Large intestine (tissue), 12 donors: Measurements from ENCODE around the gene CARD16. TPM values are rescaled to one million over a fixed set of nuclear protein-coding genes. Genes with fewer than 3 reads are reported as not detected.
"Not testable (repeated sequence)": the region's sequence is repeated elsewhere in the genome, so short reads cannot be mapped to it uniquely, and the experiment has no call there.

Experiments used
- DNase-seq, 2 donors: peaks; one replicate each; pipeline versions ENCODE4 v3.0.0 to v3.0.0-alpha.2; 2013
- H3K27ac ChIP-seq: one replicate; pipeline ENCODE4 v1.5.1; 2013; ENCODE audit warnings: low read length
- H3K27me3 ChIP-seq: 2 replicates; pipeline ENCODE4 v1.6.1; 2013; ENCODE audit warnings: low read length; ENCODE audit not compliant: control insufficient read depth, insufficient read depth
- H3K36me3 ChIP-seq: 2 replicates; pipeline ENCODE4 v1.6.1; 2013; ENCODE audit warnings: low read length; ENCODE audit not compliant: control insufficient read depth, insufficient read depth
- H3K4me1 ChIP-seq: one replicate; pipeline ENCODE4 v1.6.1; 2013; ENCODE audit warnings: low read length; ENCODE audit not compliant: control insufficient read depth, insufficient read depth
- H3K4me3 ChIP-seq: one replicate; pipeline ENCODE4 v1.5.1; 2013; ENCODE audit warnings: low read length
- H3K9me3 ChIP-seq: one replicate; pipeline ENCODE4 v1.6.1; 2013; ENCODE audit warnings: mild to moderate bottlenecking, low read depth, low read length, moderate library complexity; ENCODE audit not compliant: control insufficient read depth
- WGBS: methylation state at CpG from one replicate; pipeline ENCODE4 v1.1.5; 2013; ENCODE audit warnings: low lambda C conversion rate; ENCODE audit not compliant: insufficient coverage; 5-methylcytosine and 5-hydroxymethylcytosine counted together
- long read RNA-seq, 11 donors: transcript quantifications; one replicate each; lab custom pipeline, GENCODE V29; 2026
- polyA plus RNA-seq: library from polyadenylated mRNA; unstranded; fragments of 120-200 nt; gene quantifications from one replicate; pipeline ENCODE4 v1.2.1, GENCODE V29; 2013

The CARD16 gene
- polyA plus RNA-seq: 25.6 TPM
- long read RNA-seq, donor 1, partial matches to known transcripts: 0 of 7 reads
- long read RNA-seq, donor 1, other reads (novel, unspliced or antisense): 0 of 7 reads
- long read RNA-seq, donor 2, transcript CARD16-202 (3 exons, 686 nt): major isoform, 6 of 22 reads
- long read RNA-seq, donor 2, partial matches to known transcripts: 12 of 22 reads
- long read RNA-seq, donor 2, other reads (novel, unspliced or antisense): 0 of 22 reads
- long read RNA-seq, donor 3: 0 reads
- long read RNA-seq, donor 4, partial matches to known transcripts: 0 of 1 reads
- long read RNA-seq, donor 4, other reads (novel, unspliced or antisense): 0 of 1 reads
- long read RNA-seq, donor 5, partial matches to known transcripts: 0 of 3 reads
- long read RNA-seq, donor 5, other reads (novel, unspliced or antisense): 0 of 3 reads
- long read RNA-seq, donor 6, transcript CARD16-202 (3 exons, 686 nt): major isoform, 8 of 20 reads
- long read RNA-seq, donor 6, partial matches to known transcripts: 9 of 20 reads
- long read RNA-seq, donor 6, other reads (novel, unspliced or antisense): 0 of 20 reads
- long read RNA-seq, donor 7, partial matches to known transcripts: 0 of 2 reads
- long read RNA-seq, donor 7, other reads (novel, unspliced or antisense): 0 of 2 reads
- long read RNA-seq, donor 8, transcript CARD16-201 (4 exons, 613 nt): minor isoform, 14 of 40 reads
- long read RNA-seq, donor 8, transcript CARD16-202 (3 exons, 686 nt): major isoform, 16 of 40 reads
- long read RNA-seq, donor 8, partial matches to known transcripts: 10 of 40 reads
- long read RNA-seq, donor 8, other reads (novel, unspliced or antisense): 0 of 40 reads
- long read RNA-seq, donor 9, transcript CARD16-201 (4 exons, 613 nt): minor isoform, 9 of 37 reads
- long read RNA-seq, donor 9, transcript CARD16-202 (3 exons, 686 nt): major isoform, 17 of 37 reads
- long read RNA-seq, donor 9, partial matches to known transcripts: 11 of 37 reads
- long read RNA-seq, donor 9, other reads (novel, unspliced or antisense): 0 of 37 reads
- long read RNA-seq, donor 10, transcript CARD16-201 (4 exons, 613 nt): minor isoform, 7 of 20 reads
- long read RNA-seq, donor 10, transcript CARD16-202 (3 exons, 686 nt): major isoform, 13 of 20 reads
- long read RNA-seq, donor 10, partial matches to known transcripts: 0 of 20 reads
- long read RNA-seq, donor 10, other reads (novel, unspliced or antisense): 0 of 20 reads
- long read RNA-seq, donor 11, transcript CARD16-202 (3 exons, 686 nt): minor isoform, 9 of 19 reads
- long read RNA-seq, donor 11, transcript CARD16-201 (4 exons, 613 nt): major isoform, 10 of 19 reads
- long read RNA-seq, donor 11, partial matches to known transcripts: 0 of 19 reads
- long read RNA-seq, donor 11, other reads (novel, unspliced or antisense): 0 of 19 reads

- peak in 1 of 2 donors; percentile 55 for DNase-seq
- Histone ChIP-seq H3K4me1 (peaks cover 10% of the 10 kb centered on the region), H3K4me3 (peak within 1 kb of the TSS; percentile 29), H3K27ac (peak within 1 kb of the TSS; percentile 18)
- not testable (repeated sequence) for H3K27me3 ChIP-seq, H3K36me3 ChIP-seq, H3K9me3 ChIP-seq
- no CpG with 5 or more reads among the region's 5 CpGs for WGBS
Observed at GRCh38 chr11:105044557-105045524, at the start of gene CARD16. TSS of gene CARD16 (minus strand) at chr11:105045335. CDS start at chr11:105045297, 38 bp downstream.

GRCh38 chr11:105092256-105093239, 47.4 kb upstream of the CARD16 start:
- H3K27ac ChIP-seq: no peak overlapping the region
- 85% methylated on average over 5 of the region's 9 CpGs for WGBS
- H3K4me3 ChIP-seq: no peak overlapping the region
- no peaks in the 10 kb centered on the region for H3K4me1 ChIP-seq
- no peaks in the 10 kb centered on the region for H3K27me3 ChIP-seq
- no peaks in the 10 kb centered on the region for H3K9me3 ChIP-seq
- no peak for DNase-seq
- no peaks in the 10 kb centered on the region for H3K36me3 ChIP-seq

GRCh38 chr11:105081412-105082150, 36.4 kb upstream of the CARD16 start:
- Histone ChIP-seq H3K4me3 (no peak overlapping the region), H3K9me3 (no peaks in the 10 kb centered on the region), H3K4me1 (no peaks in the 10 kb centered on the region), H3K27me3 (no peaks in the 10 kb centered on the region), H3K27ac (no peak overlapping the region), H3K36me3 (no peaks in the 10 kb centered on the region)
- no CpG with 5 or more reads among the region's 5 CpGs for WGBS
- no peak for DNase-seq

- H3K36me3 ChIP-seq, H3K9me3 ChIP-seq, H3K27me3 ChIP-seq, H3K4me3 ChIP-seq, H3K4me1 ChIP-seq: not testable (repeated sequence)
- peak in 1 of 2 donors; percentile 55 for DNase-seq
- H3K27ac ChIP-seq: peak overlapping the region; percentile 17
- 81% methylated on average over 2 of the region's 6 CpGs for WGBS
Observed at GRCh38 chr11:105080171-105080906, 35.2 kb upstream of the CARD16 start.

- no CpG with 5 or more reads among the region's 3 CpGs for WGBS
- Histone ChIP-seq H3K4me3 (no peak overlapping the region), H3K9me3 (no peaks in the 10 kb centered on the region), H3K4me1 (no peaks in the 10 kb centered on the region), H3K27ac (no peak overlapping the region), H3K27me3 (no peaks in the 10 kb centered on the region), H3K36me3 (no peaks in the 10 kb centered on the region)
- no peak for DNase-seq
Observed at GRCh38 chr11:105078283-105078682, 33.1 kb upstream of the CARD16 start.

- H3K4me3 ChIP-seq, H3K4me1 ChIP-seq, DNase-seq, H3K27me3 ChIP-seq, H3K9me3 ChIP-seq, H3K36me3 ChIP-seq, H3K27ac ChIP-seq: not testable (repeated sequence)
- no CpG with 5 or more reads among the region's 4 CpGs for WGBS
Observed at GRCh38 chr11:105077141-105077790, 32.1 kb upstream of the CARD16 start.

GRCh38 chr11:105074166-105074530, 29.0 kb upstream of the CARD16 start:
- no peaks in the 10 kb centered on the region for H3K27me3 ChIP-seq
- H3K4me1 ChIP-seq: no peaks in the 10 kb centered on the region
- no peaks in the 10 kb centered on the region for H3K36me3 ChIP-seq
- H3K9me3 ChIP-seq: no peaks in the 10 kb centered on the region
- H3K4me3 ChIP-seq: no peak overlapping the region
- DNase-seq: no peak
- no peak overlapping the region for H3K27ac ChIP-seq
- 100% methylated on average over 1 of the region's 2 CpGs for WGBS
